Adipocyte (in vitro differentiated cells): ENCODE measurements around the gene CDC34.
A peak's percentile ranks its signal among the peaks of the same experiment; 100 is the strongest.

Experiments
- DNase-seq: peaks from one replicate; pipeline ENCODE4 v3.0.0-alpha.2; 2015; ENCODE audit warnings: low read depth
- H3K27me3 ChIP-seq: replicated peaks from 2 replicates; pipeline ENCODE4 v1.7.0; 2013; ENCODE audit warnings: mild to moderate bottlenecking, low read length, moderate library complexity; ENCODE audit not compliant: control insufficient read depth, insufficient read depth
- H3K36me3 ChIP-seq: 2 replicates; pipeline ENCODE4 v1.7.0; 2013; ENCODE audit warnings: low read length, mild to moderate bottlenecking, moderate library complexity; ENCODE audit not compliant: control insufficient read depth, insufficient read depth, severe bottlenecking
- H3K4me1 ChIP-seq: 2 replicates; pipeline ENCODE4 v1.7.0; 2013; ENCODE audit warnings: mild to moderate bottlenecking, low read length, moderate library complexity; ENCODE audit not compliant: control insufficient read depth, insufficient read depth
- H3K4me3 ChIP-seq: 2 replicates; pipeline ENCODE4 v1.7.0; 2013; ENCODE audit warnings: mild to moderate bottlenecking, low read length, moderate library complexity
- H3K9ac ChIP-seq: 2 replicates; pipeline ENCODE4 v1.7.0; 2013; ENCODE audit warnings: mild to moderate bottlenecking, low read length, moderate library complexity
- H3K9me3 ChIP-seq: 2 replicates; pipeline ENCODE4 v1.7.0; 2013; ENCODE audit warnings: mild to moderate bottlenecking, low read length, moderate library complexity; ENCODE audit not compliant: control insufficient read depth

CDC34 gene

GRCh38 chr19:572743-573518, 41.4 kb downstream of the CDC34 start:
- no peaks in the 10 kb centered on the region for H3K9me3 ChIP-seq
- peak; percentile 80 for DNase-seq
- peaks cover 36% of the 10 kb centered on the region for H3K4me1 ChIP-seq
- peak overlapping the region; percentile 95 for H3K4me3 ChIP-seq
- no peaks in the 10 kb centered on the region for H3K27me3 ChIP-seq
- H3K36me3 ChIP-seq, result no peaks in the 10 kb centered on the region
- peak overlapping the region; percentile 95 for H3K9ac ChIP-seq

GRCh38 chr19:573519-573825, 41.9 kb downstream of the CDC34 start:
- no peaks in the 10 kb centered on the region for H3K27me3 ChIP-seq
- H3K9ac ChIP-seq, result peak overlapping the region; percentile 95
- peaks cover 36% of the 10 kb centered on the region for H3K4me1 ChIP-seq
- H3K4me3 ChIP-seq, result peak overlapping the region; percentile 95
- DNase-seq, result no peak
- no peaks in the 10 kb centered on the region for H3K36me3 ChIP-seq
- no peaks in the 10 kb centered on the region for H3K9me3 ChIP-seq

GRCh38 chr19:574658-575526, 43.3 kb downstream of the CDC34 start:
- DNase-seq, result peak; percentile 52
- peak overlapping the region; percentile 86 for H3K9ac ChIP-seq

GRCh38 chr19:575527-576506, 44.3 kb downstream of the CDC34 start:
- Histone ChIP-seq H3K9ac (peak overlapping the region; percentile 86), H3K4me3 (peak overlapping the region; percentile 85), H3K27me3 (no peaks in the 10 kb centered on the region), H3K4me1 (peaks cover 36% of the 10 kb centered on the region), H3K9me3 (no peaks in the 10 kb centered on the region), H3K36me3 (peaks cover 13% of the 10 kb centered on the region)
- DNase-seq, result peak; percentile 54

More at GRCh38 chr19:574658-575526, 43.3 kb downstream of the CDC34 start:
- Histone ChIP-seq H3K4me3 (peak overlapping the region; percentile 85), H3K9me3 (no peaks in the 10 kb centered on the region), H3K4me1 (peaks cover 36% of the 10 kb centered on the region), H3K36me3 (peaks cover 5% of the 10 kb centered on the region), H3K27me3 (no peaks in the 10 kb centered on the region)

GRCh38 chr19:576768-577438, 45.3 kb downstream of the CDC34 start:
- Histone ChIP-seq H3K4me3 (no peak overlapping the region), H3K27me3 (no peaks in the 10 kb centered on the region), H3K4me1 (peaks cover 26% of the 10 kb centered on the region), H3K9ac (no peak overlapping the region), H3K36me3 (peaks cover 21% of the 10 kb centered on the region), H3K9me3 (no peaks in the 10 kb centered on the region)
- no peak for DNase-seq

- peaks cover 26% of the 10 kb centered on the region for H3K36me3 ChIP-seq
- no peak overlapping the region for H3K4me3 ChIP-seq
- H3K9me3 ChIP-seq, result no peaks in the 10 kb centered on the region
- H3K4me1 ChIP-seq, result peaks cover 28% of the 10 kb centered on the region
- H3K9ac ChIP-seq, result no peak overlapping the region
- H3K27me3 ChIP-seq, result no peaks in the 10 kb centered on the region
- no peak for DNase-seq
These were observed 46.2 kb downstream of the CDC34 start for GRCh38 chr19:577439-578392.

GRCh38 chr19:579111-579841, 47.7 kb downstream of the CDC34 start:
- Histone ChIP-seq H3K36me3 (peaks cover 36% of the 10 kb centered on the region), H3K4me3 (no peak overlapping the region), H3K27me3 (no peaks in the 10 kb centered on the region), H3K9ac (no peak overlapping the region), H3K4me1 (peaks cover 41% of the 10 kb centered on the region), H3K9me3 (no peaks in the 10 kb centered on the region)
- no peak for DNase-seq

- H3K9me3 ChIP-seq, result no peaks in the 10 kb centered on the region
- peaks cover 36% of the 10 kb centered on the region for H3K4me1 ChIP-seq
- H3K36me3 ChIP-seq, result peaks cover 36% of the 10 kb centered on the region
- no peak for DNase-seq
- no peak overlapping the region for H3K4me3 ChIP-seq
- no peaks in the 10 kb centered on the region for H3K27me3 ChIP-seq
- no peak overlapping the region for H3K9ac ChIP-seq
These were observed 48.2 kb downstream of the CDC34 start for GRCh38 chr19:579842-580155.

GRCh38 chr19:580274-580835, 48.8 kb downstream of the CDC34 start:
- Histone ChIP-seq H3K27me3 (no peaks in the 10 kb centered on the region), H3K36me3 (peaks cover 36% of the 10 kb centered on the region), H3K4me3 (no peak overlapping the region), H3K9me3 (no peaks in the 10 kb centered on the region), H3K4me1 (peaks cover 31% of the 10 kb centered on the region), H3K9ac (no peak overlapping the region)
- DNase-seq, result no peak
